HG03558 (cell line): Measurements from ENCODE around the gene TKFC.

Source experiments
- ATAC-seq: cut with Tn5 transposase; IDR thresholded peaks from one replicate; pipeline ENCODE4 v1.9.1; 2021; ENCODE audit warnings: moderate number of reproducible peaks; ENCODE audit not compliant: unreplicated experiment; ENCODE audit errors: extremely low read depth

Gene TKFC

GRCh38 chr11:61310749-61311148 is 22.3 kb upstream of the TKFC start:
- ATAC-seq, result no peak

- ATAC-seq, result no peak
Measured at GRCh38 chr11:61315260-61315659, 17.8 kb upstream of the TKFC start.

GRCh38 chr11:61325649-61326414 is 7.2 kb upstream of the TKFC start:
- ATAC-seq, result no peak

GRCh38 chr11:61327669-61328071 is 5.4 kb upstream of the TKFC start:
- ATAC-seq, result no peak

GRCh38 chr11:61328351-61328750 is 4.7 kb upstream of the TKFC start:
- ATAC-seq, result no peak

GRCh38 chr11:61329871-61330270 is 3.2 kb upstream of the TKFC start:
- no peak for ATAC-seq

GRCh38 chr11:61331651-61332050 is 1.4 kb upstream of the TKFC start:
- ATAC-seq, result no peak

GRCh38 chr11:61332281-61332796 is 689 bp upstream of the TKFC start:
- ATAC-seq, result no peak

GRCh38 chr11:61333550-61334433 is 764 bp downstream of the TKFC start:
- no peak for ATAC-seq

GRCh38 chr11:61334434-61335354 is 1.7 kb downstream of the TKFC start:
- ATAC-seq, result no peak

GRCh38 chr11:61335355-61335710 is 2.3 kb downstream of the TKFC start:
- no peak for ATAC-seq

GRCh38 chr11:61336171-61336935 is 3.3 kb downstream of the TKFC start:
- ATAC-seq, result no peak

- no peak for ATAC-seq
Measured at GRCh38 chr11:61337706-61338470, 4.9 kb downstream of the TKFC start.

- ATAC-seq, result no peak
Measured at GRCh38 chr11:61338783-61339489, 5.9 kb downstream of the TKFC start.

GRCh38 chr11:61339490-61339878 is 6.5 kb downstream of the TKFC start:
- no peak for ATAC-seq

- ATAC-seq, result no peak
Measured at GRCh38 chr11:61340979-61341378, 8.0 kb downstream of the TKFC start.

GRCh38 chr11:61341706-61342105 is 8.7 kb downstream of the TKFC start:
- no peak for ATAC-seq

GRCh38 chr11:61342207-61342803 is 9.3 kb downstream of the TKFC start:
- no peak for ATAC-seq
